HG03097 (cell line): ENCODE measurements around the gene GYPB.
"Not testable (repeated sequence)": the region's sequence is repeated elsewhere in the genome, so short reads cannot be mapped to it uniquely, and the experiment has no call there.

Experiments
- ATAC-seq: cut with Tn5 transposase; IDR thresholded peaks from one replicate; pipeline ENCODE4 v1.9.1; 2021; ENCODE audit not compliant: unreplicated experiment, low FRiP score

GYPB gene

GRCh38 chr4:143950185-143950584 lies 69.0 kb downstream of the GYPB start:
- not testable (repeated sequence) for ATAC-seq

- not testable (repeated sequence) for ATAC-seq
Observed at GRCh38 chr4:143947493-143947892, 71.7 kb downstream of the GYPB start.
